ENCODE measurements around the gene SH3TC2.

SH3TC2 gene

GRCh38 chr5:149028984-149029383 is 33.9 kb downstream of the SH3TC2 start:
- DNase-seq (ENCODE audit: low read depth in 3 of 3): no peak

- DNase-seq (ENCODE audit: low read depth in 3 of 3): no peak
These were observed 34.7 kb downstream of the SH3TC2 start for GRCh38 chr5:149028161-149028560.

GRCh38 chr5:149027636-149028035 is 35.2 kb downstream of the SH3TC2 start:
- DNase-seq (ENCODE audit: low read depth in 3 of 3): no peak

- no peak for DNase-seq (ENCODE audit: low read depth in 3 of 3)
These were observed 37.9 kb downstream of the SH3TC2 start for GRCh38 chr5:149024943-149025342.

- DNase-seq (ENCODE audit: low read depth in 3 of 3): no peak
These were observed 38.4 kb downstream of the SH3TC2 start for GRCh38 chr5:149024477-149024876.

GRCh38 chr5:149022200-149022599 is 40.7 kb downstream of the SH3TC2 start:
- DNase-seq (ENCODE audit: low read depth in 3 of 3): no peak

- no peak for DNase-seq (ENCODE audit: low read depth in 3 of 3)
These were observed 43.2 kb downstream of the SH3TC2 start for GRCh38 chr5:149019679-149020078.

- no peak for DNase-seq (ENCODE audit: low read depth in 3 of 3)
These were observed 43.9 kb downstream of the SH3TC2 start for GRCh38 chr5:149018909-149019443.

- DNase-seq (ENCODE audit: low read depth in 3 of 3): no peak
These were observed 45.2 kb downstream of the SH3TC2 start for GRCh38 chr5:149017636-149018035.

- no peak for DNase-seq (ENCODE audit: low read depth in 3 of 3)
These were observed 47.3 kb downstream of the SH3TC2 start for GRCh38 chr5:149015561-149015960.

GRCh38 chr5:149015126-149015525 is 47.7 kb downstream of the SH3TC2 start:
- DNase-seq (ENCODE audit: low read depth in 3 of 3): no peak

GRCh38 chr5:149014571-149015031 is 48.3 kb downstream of the SH3TC2 start:
- no peak for DNase-seq (ENCODE audit: low read depth in 3 of 3)

- DNase-seq (ENCODE audit: low read depth in 3 of 3): no peak
These were observed 49.1 kb downstream of the SH3TC2 start for GRCh38 chr5:149013796-149014195.

- no peak for DNase-seq (ENCODE audit: low read depth in 3 of 3)
These were observed 50.5 kb downstream of the SH3TC2 start for GRCh38 chr5:149012350-149012749.

GRCh38 chr5:149011728-149012127 is 51.1 kb downstream of the SH3TC2 start:
- no peak for DNase-seq (ENCODE audit: low read depth in 3 of 3)

- DNase-seq (ENCODE audit: low read depth in 3 of 3): no peak
These were observed 51.8 kb downstream of the SH3TC2 start for GRCh38 chr5:149011084-149011483.

GRCh38 chr5:149007174-149007573 is 55.7 kb downstream of the SH3TC2 start:
- no peak for DNase-seq (ENCODE audit: low read depth in 3 of 3)

- no peak for DNase-seq (ENCODE audit: low read depth in 3 of 3)
These were observed 56.4 kb downstream of the SH3TC2 start for GRCh38 chr5:149006426-149006825.

GRCh38 chr5:149005077-149005892 is 57.6 kb downstream of the SH3TC2 start:
- no peak for DNase-seq (ENCODE audit: low read depth in 3 of 3)

- no peak for DNase-seq (ENCODE audit: low read depth in 3 of 3)
These were observed 58.3 kb downstream of the SH3TC2 start for GRCh38 chr5:149004559-149004958.

GRCh38 chr5:149002761-149003689 is 59.8 kb downstream of the SH3TC2 start:
- DNase-seq (ENCODE audit: low read depth in 3 of 3): no peak

- no peak for DNase-seq (ENCODE audit: low read depth in 3 of 3)
These were observed 60.8 kb downstream of the SH3TC2 start for GRCh38 chr5:149002053-149002452.
